GM19468 (cell line): Measurements from ENCODE around the gene ITPRID1.
"Not testable (repeated sequence)": the region's sequence is repeated elsewhere in the genome, so short reads cannot be mapped to it uniquely, and the experiment has no call there.

Experiments used
- ATAC-seq: cut with Tn5 transposase; IDR thresholded peaks from one replicate; pipeline ENCODE4 v1.9.1; 2021; ENCODE audit warnings: mild to moderate bottlenecking, moderate library complexity, moderate number of reproducible peaks; ENCODE audit not compliant: unreplicated experiment; ENCODE audit errors: extremely low read depth

The ITPRID1 gene

GRCh38 chr7:31513790-31514189 is at the start of gene ITPRID1:
Gene ITPRID1 (plus strand): TSS chr7:31514090. CDS start chr7:31553025, 38,935 bp downstream.
- no peak for ATAC-seq

DNA sequence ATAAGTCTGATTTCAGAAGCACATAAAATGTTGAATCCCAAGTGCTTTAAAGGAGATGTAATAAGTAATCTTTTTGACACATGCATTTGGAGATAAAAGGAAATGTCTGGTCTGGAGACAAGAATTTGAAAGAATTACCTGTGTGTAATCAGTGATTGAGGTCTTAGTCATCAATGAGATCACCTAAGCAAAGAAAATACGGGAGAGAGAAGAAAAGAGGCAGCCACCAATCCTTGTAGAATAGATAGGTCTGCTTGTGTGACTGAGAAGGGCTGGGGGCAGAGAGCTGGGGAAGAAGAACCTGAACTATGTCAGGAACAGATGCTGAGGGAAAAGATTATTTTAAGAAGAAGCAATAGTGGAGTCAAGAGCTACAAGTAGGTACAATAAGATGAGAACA is 49.3 kb upstream of the ITPRID1 start:
- ATAC-seq = no peak

- ATAC-seq = no peak
Observed at GRCh38 chr7:31465285-31465684, 48.6 kb upstream of the ITPRID1 start.

GRCh38 chr7:31466036-31466435 is 47.9 kb upstream of the ITPRID1 start:
- no peak for ATAC-seq

DNA sequence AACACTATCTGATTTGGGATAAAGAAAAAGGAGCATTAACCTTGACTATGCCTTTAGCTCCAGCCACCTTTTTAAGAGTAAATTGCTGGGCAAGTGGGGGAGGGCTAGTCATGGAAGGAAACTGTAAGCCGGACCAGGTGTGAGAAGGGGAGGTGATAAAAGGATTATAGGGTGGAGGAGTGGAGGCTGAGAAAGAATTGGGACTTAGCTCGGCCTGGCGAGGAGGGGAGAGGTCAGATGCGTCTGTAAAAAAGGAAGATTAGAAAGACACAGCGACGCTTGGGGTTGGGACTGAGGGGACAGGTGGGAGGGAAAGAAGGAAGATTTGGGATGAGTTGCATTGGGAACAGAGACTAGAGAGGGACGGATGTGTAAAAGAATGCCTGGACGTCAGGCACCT is 43.0 kb upstream of the ITPRID1 start:
- not testable (repeated sequence) for ATAC-seq

- ATAC-seq = no peak
Observed at GRCh38 chr7:31475368-31475767, 38.5 kb upstream of the ITPRID1 start.

GRCh38 chr7:31476073-31476745 is 37.7 kb upstream of the ITPRID1 start:
- no peak for ATAC-seq

GRCh38 chr7:31476941-31477677 is 36.8 kb upstream of the ITPRID1 start:
- no peak for ATAC-seq

DNA sequence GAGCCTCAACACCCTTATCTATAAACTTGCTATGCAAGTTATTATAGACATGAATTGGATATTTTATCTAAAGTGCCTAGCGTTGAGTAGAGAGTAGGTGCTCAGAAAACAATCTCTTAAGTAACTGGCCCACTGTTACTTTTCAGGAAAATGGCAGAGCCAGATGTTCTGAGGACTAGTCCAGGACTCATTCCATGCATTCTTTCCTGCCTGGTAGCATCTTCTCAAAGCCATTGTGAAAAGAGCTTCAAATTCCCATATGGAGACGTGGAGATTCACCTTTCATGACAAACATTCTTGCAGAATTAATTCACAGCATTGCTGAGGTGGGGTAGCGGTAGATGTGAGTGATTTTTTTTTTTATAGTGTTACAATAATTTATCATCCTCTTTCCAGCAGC is 35.9 kb upstream of the ITPRID1 start:
- ATAC-seq = no peak

DNA sequence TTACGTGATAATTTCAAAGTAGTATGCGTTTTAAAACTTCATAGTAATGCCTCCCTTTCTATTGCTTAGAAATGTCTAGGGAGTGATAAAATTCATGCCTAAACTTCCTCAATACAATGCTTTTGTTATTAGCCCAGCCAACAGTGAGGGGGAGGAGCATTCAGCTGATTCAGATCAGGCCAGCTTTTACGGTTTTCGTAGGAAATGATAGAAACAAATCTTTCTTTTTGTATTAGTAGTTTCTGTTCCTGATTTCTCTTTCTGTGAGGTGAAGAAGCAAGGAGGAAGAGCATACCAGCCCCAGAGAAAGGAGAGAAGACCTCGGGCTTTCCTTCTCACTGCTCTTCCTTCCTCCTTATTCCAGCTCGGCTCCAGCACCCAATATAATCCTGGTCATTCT is 35.2 kb upstream of the ITPRID1 start:
- ATAC-seq = peak; percentile 43

DNA sequence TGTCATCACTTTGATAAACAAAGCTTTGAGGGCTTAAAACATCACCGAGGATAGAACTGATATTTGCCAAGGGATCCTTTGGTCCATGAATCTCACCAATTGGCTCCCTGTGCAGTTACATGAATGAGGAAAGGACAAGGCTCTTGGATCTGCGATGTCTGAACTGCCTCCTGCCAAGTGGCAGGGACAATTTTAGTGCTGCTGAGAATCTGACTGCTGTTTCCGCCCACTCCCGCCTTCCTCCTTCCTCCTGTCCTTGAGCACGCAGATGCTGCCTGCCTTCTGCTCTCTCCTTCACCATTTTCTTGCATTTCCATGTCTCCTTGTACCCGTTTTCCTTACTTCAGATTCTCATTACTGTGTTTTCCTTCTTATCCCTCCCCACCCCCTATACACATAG is 26.8 kb upstream of the ITPRID1 start:
- ATAC-seq = no peak

GRCh38 chr7:31487476-31487875 is 26.4 kb upstream of the ITPRID1 start:
- ATAC-seq = no peak

DNA sequence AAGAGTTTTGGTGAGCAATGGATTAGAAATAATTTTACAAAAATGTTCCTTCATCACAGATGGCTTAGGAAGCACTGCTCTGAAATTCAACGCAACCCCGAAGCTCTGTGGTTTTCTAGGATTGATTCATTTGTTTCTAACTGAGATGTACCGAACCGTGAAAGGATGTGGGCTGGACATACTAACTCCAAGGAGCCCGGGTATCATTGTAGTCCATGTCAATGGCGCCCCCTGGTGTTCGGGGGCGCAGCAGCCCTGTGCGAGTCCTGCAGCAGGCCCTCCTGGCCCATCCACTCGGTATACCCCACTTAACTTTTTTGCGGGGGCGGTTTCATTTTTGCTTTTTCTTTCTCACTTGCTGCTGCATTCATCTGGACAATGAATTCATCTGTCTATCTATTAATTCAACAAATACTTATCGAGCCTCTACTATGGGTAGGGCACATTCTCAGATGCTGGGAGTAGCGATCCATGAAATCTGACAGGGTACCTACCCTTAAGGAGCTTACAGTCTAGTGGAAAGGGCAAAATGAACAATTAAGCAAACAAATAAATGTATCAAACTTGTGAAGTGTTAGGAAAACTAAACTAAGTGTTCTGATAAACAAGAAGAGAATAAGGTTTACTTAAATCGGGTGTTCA is 25.2 kb upstream of the ITPRID1 start:
- ATAC-seq = peak; percentile 81

GRCh38 chr7:31490796-31491314 is 23.0 kb upstream of the ITPRID1 start:
- ATAC-seq = no peak

- ATAC-seq = no peak
Observed at GRCh38 chr7:31492086-31492485, 21.8 kb upstream of the ITPRID1 start.

- ATAC-seq = no peak
Observed at GRCh38 chr7:31493714-31494181, 20.1 kb upstream of the ITPRID1 start.

- ATAC-seq = no peak
Observed at GRCh38 chr7:31494421-31494820, 19.5 kb upstream of the ITPRID1 start.

DNA sequence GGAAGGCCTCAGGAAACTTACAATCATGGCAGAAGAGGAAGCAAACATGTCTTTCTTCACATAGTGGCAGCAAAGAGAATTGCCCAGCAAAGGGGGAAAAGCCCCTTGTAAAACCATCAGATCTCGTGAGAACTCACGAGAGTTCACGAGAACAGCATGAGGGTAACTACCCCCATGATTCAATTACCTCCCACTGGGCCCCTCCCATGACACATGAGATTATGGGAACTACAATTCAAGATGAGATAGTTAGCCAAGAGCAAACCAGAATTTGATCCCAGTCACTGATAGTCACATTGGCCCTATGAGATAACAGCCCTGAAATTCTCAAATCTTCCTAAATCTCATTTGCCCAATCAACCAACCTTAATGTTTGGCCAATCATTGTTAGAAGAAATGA is 18.2 kb upstream of the ITPRID1 start:
- ATAC-seq = no peak

- no peak for ATAC-seq
Observed at GRCh38 chr7:31497516-31497915, 16.4 kb upstream of the ITPRID1 start.

DNA sequence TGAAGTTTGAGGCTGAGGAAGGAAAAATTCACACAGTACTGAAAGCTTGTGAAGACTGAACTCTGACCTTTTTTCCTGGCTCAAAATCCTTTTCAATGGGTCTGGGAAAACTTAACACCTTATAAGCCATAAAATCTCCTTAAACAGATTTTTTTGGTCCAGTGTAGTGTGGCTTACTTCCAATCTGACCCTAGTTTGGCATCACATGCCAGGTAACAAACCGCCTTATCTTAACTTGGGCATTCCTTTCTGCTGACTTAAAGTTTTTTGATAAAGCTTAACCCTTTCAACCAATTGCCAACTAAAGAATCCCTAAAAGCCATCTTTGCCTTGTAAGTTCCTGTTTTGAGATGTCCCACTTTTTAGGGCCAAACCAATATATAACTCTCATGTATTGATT is 13.2 kb upstream of the ITPRID1 start:
- no peak for ATAC-seq

- no peak for ATAC-seq
Observed at GRCh38 chr7:31508823-31509222, 5.1 kb upstream of the ITPRID1 start.
